PFSK-1 (cell line): ENCODE results near the gene CSN1S1.

ENCODE experiments used
- FOXP2 ChIP-seq: optimal IDR thresholded peaks from 2 replicates; pipeline ENCODE3; 2011; ENCODE audit warnings: borderline replicate concordance, control low read depth, inconsistent platforms; ENCODE audit not compliant: insufficient read depth; ENCODE audit errors: extremely low read length, extremely low read depth
- POLR2AphosphoS5 ChIP-seq: IDR thresholded peaks from 2 replicates; pipeline ENCODE4 v1.6.1; 2012; ENCODE audit warnings: low read depth, mild to moderate bottlenecking, control low read depth, low read length, moderate library complexity
- REST ChIP-seq, 2 experiments: IDR thresholded peaks; 2 replicates each; pipeline versions ENCODE4 v1.6.1 to v1.8.0; 2011 to 2012; ENCODE audit warnings: low read depth in 2 of 2, low read length in 2 of 2, control low read depth in 1 of 2, inconsistent platforms in 1 of 2, mild to moderate bottlenecking in 1 of 2, moderate library complexity in 1 of 2; ENCODE audit not compliant: insufficient read depth in 1 of 2
- SIN3A ChIP-seq: IDR thresholded peaks from 2 replicates; pipeline ENCODE4 v1.6.1; 2012; ENCODE audit warnings: mild to moderate bottlenecking, low read length, moderate library complexity, borderline replicate concordance; ENCODE audit not compliant: insufficient read depth
- TAF1 ChIP-seq: IDR thresholded peaks from 2 replicates; pipeline ENCODE4 v1.6.1; 2012; ENCODE audit warnings: low read length, control low read depth, borderline replicate concordance; ENCODE audit not compliant: insufficient read depth

DNA sequence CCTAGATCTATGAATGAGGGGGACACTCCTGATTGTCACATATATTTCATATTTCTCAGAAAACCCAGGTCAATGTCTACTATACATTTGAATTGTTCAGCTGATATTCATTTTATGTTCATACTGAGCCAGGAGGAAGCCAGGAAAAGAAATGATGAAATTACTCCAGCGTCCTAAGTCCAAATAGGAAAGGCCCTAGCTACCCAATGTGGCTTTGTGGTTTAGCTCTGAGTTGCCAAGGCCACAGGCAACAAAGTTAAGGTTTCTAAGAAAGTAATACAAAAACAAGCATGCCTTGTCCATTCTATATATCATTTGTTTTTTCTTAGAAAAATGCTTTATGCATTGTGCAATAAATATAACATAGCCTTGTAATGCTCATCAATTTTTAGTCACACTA is 39.2 kb downstream of the CSN1S1 start:
- TF ChIP-seq POLR2AphosphoS5 (no peak), TAF1 (no peak), REST (IDR thresholded peaks at IDR 0.05; ENCODE audit: insufficient read depth in 1 of 2, low read depth in 2 of 2, low read length in 2 of 2) (no peak), SIN3A (no peak), FOXP2 (no peak)
